Mesenchymal stem cell (in vitro differentiated cells and primary cell): ENCODE results near the gene ZBTB48.
A peak's percentile ranks its signal among the peaks of the same experiment; 100 is the strongest.
"Not testable (repeated sequence)": the region's sequence is repeated elsewhere in the genome, so short reads cannot be mapped to it uniquely, and the experiment has no call there.

Experiments used
- DNase-seq: peaks from one replicate; pipeline ENCODE4 v3.0.0-alpha.2; 2013
- H2AFZ ChIP-seq: one replicate; pipeline ENCODE4 v1.6.1; 2013; ENCODE audit warnings: low read depth, mild to moderate bottlenecking, control low read depth, inconsistent platforms, low read length, moderate library complexity
- H2AK5ac ChIP-seq: 2 replicates; pipeline ENCODE4 v1.6.1; 2013; ENCODE audit warnings: low read length, moderate library complexity, mild to moderate bottlenecking, inconsistent platforms; ENCODE audit not compliant: severe bottlenecking
- H2BK120ac ChIP-seq: one replicate; pipeline ENCODE4 v1.6.1; 2013; ENCODE audit warnings: low read depth, mild to moderate bottlenecking, inconsistent platforms, low read length, moderate library complexity
- H2BK12ac ChIP-seq, 2 experiments: one replicate each; pipeline ENCODE4 v1.6.1; 2013; ENCODE audit warnings: inconsistent platforms in 2 of 2, low read length in 2 of 2, mild to moderate bottlenecking in 2 of 2, moderate library complexity in 2 of 2, control low read depth in 1 of 2
- H2BK15ac ChIP-seq: one replicate; pipeline ENCODE4 v1.6.1; 2013; ENCODE audit warnings: mild to moderate bottlenecking, low read depth, inconsistent platforms; ENCODE audit not compliant: poor library complexity, severe bottlenecking
- H2BK5ac ChIP-seq: 2 replicates; pipeline ENCODE4 v1.6.1; 2013; ENCODE audit warnings: low read depth, mild to moderate bottlenecking, low read length, control low read depth, inconsistent platforms; ENCODE audit not compliant: poor library complexity, severe bottlenecking
- H3K14ac ChIP-seq, 2 experiments: one replicate each; pipeline ENCODE4 v1.6.1; 2013; ENCODE audit warnings: inconsistent platforms in 2 of 2, low read length in 2 of 2, control low read depth in 1 of 2, mild to moderate bottlenecking in 1 of 2, moderate library complexity in 1 of 2
- H3K18ac ChIP-seq, 2 experiments: one replicate each; pipeline ENCODE4 v1.6.1; 2013; ENCODE audit warnings: inconsistent platforms in 2 of 2, low read length in 2 of 2, control low read depth in 1 of 2, low read depth in 1 of 2, mild to moderate bottlenecking in 1 of 2
- H3K23ac ChIP-seq, 2 experiments: one replicate each; pipeline ENCODE4 v1.6.1; 2013; ENCODE audit warnings: inconsistent platforms in 2 of 2, low read length in 2 of 2, mild to moderate bottlenecking in 2 of 2, moderate library complexity in 2 of 2, control low read depth in 1 of 2
- H3K27ac ChIP-seq: 2 replicates; pipeline ENCODE4 v1.5.1; 2013; ENCODE audit warnings: mild to moderate bottlenecking, moderate library complexity, low read length, control low read depth, inconsistent platforms; ENCODE audit not compliant: poor library complexity, severe bottlenecking
- H3K27me3 ChIP-seq, 2 experiments: 2 replicates each; pipeline versions ENCODE4 v1.6.1 to v1.7.0; 2013; ENCODE audit warnings: low read length in 2 of 2, mild to moderate bottlenecking in 2 of 2, moderate library complexity in 2 of 2, control low read depth in 1 of 2, inconsistent platforms in 1 of 2; ENCODE audit not compliant: control insufficient read depth in 1 of 2, insufficient read depth in 1 of 2
- H3K36me3 ChIP-seq, 2 experiments: 2 replicates each; pipeline versions ENCODE4 v1.6.1 to v1.7.0; 2013; ENCODE audit warnings: low read length in 2 of 2, control low read depth in 1 of 2, inconsistent platforms in 1 of 2, low read depth in 1 of 2, mild to moderate bottlenecking in 1 of 2; ENCODE audit not compliant: insufficient read depth in 2 of 2, control insufficient read depth in 1 of 2
- H3K4ac ChIP-seq, 2 experiments: one replicate each; pipeline ENCODE4 v1.6.1; 2013; ENCODE audit warnings: inconsistent platforms in 2 of 2, low read length in 2 of 2, mild to moderate bottlenecking in 2 of 2, moderate library complexity in 2 of 2, control low read depth in 1 of 2, low read depth in 1 of 2
- H3K4me1 ChIP-seq: 2 replicates; pipeline ENCODE4 v1.6.1; 2013; ENCODE audit warnings: low read depth, low read length, control low read depth; ENCODE audit not compliant: control insufficient read depth, insufficient read depth
- H3K4me2 ChIP-seq: 2 replicates; pipeline ENCODE4 v1.6.1; 2013; ENCODE audit warnings: low read length, mild to moderate bottlenecking, inconsistent platforms; ENCODE audit not compliant: poor library complexity, severe bottlenecking
- H3K4me3 ChIP-seq, 2 experiments: 2 replicates each; pipeline versions ENCODE4 v1.5.1 to v1.7.0; 2013; ENCODE audit warnings: low read length in 2 of 2, mild to moderate bottlenecking in 2 of 2, control low read depth in 1 of 2, low read depth in 1 of 2; ENCODE audit not compliant: insufficient read depth in 1 of 2
- H3K79me1 ChIP-seq: replicated peaks from 2 replicates; pipeline ENCODE4 v1.6.1; 2013; ENCODE audit warnings: mild to moderate bottlenecking, control low read depth, low read length, inconsistent platforms; ENCODE audit not compliant: poor library complexity, severe bottlenecking
- H3K9ac ChIP-seq: 2 replicates; pipeline ENCODE4 v1.7.0; 2013; ENCODE audit warnings: mild to moderate bottlenecking, low read length, moderate library complexity
- H3K9me3 ChIP-seq: 2 replicates; pipeline ENCODE4 v1.7.0; 2013; ENCODE audit warnings: mild to moderate bottlenecking, low read length; ENCODE audit not compliant: control insufficient read depth
- H4K8ac ChIP-seq: one replicate; pipeline ENCODE4 v1.6.1; 2013; ENCODE audit warnings: inconsistent platforms, mild to moderate bottlenecking, low read length, moderate library complexity
- H4K91ac ChIP-seq: one replicate; pipeline ENCODE4 v1.6.1; 2013; ENCODE audit warnings: mild to moderate bottlenecking, low read length, inconsistent platforms
- WGBS: methylation state at CpG from one replicate; pipeline ENCODE4 v1.1.7; 2013; ENCODE audit warnings: mixed read lengths; 5-methylcytosine and 5-hydroxymethylcytosine counted together

Gene ZBTB48

GRCh38 chr1:6635161-6635909 is 55.5 kb downstream of the ZBTB48 start:
- no peak overlapping the region for H3K4me3 ChIP-seq
- no peak overlapping the region for H2BK12ac ChIP-seq
- H3K36me3 ChIP-seq = peaks cover 78 to 86% of the 10 kb centered on the region in 2 experiments
- no peak overlapping the region for H3K14ac ChIP-seq
- H3K4me2 ChIP-seq = no peak overlapping the region
- no peak for DNase-seq
- H3K27me3 ChIP-seq = no peaks in the 10 kb centered on the region
- no peak overlapping the region for H3K23ac ChIP-seq
- H3K27ac ChIP-seq = no peak overlapping the region
- H4K91ac ChIP-seq = no peak overlapping the region
- no peak overlapping the region for H2BK5ac ChIP-seq
- H4K8ac ChIP-seq = no peak overlapping the region
- H3K4me1 ChIP-seq = peaks cover 2% of the 10 kb centered on the region
- no peak overlapping the region for H2AFZ ChIP-seq
- 95% methylated on average over 19 of the region's 20 CpGs for WGBS
- no peak overlapping the region for H2BK120ac ChIP-seq
- H3K18ac ChIP-seq = no peak overlapping the region
- H2AK5ac ChIP-seq = no peak overlapping the region
- no peak overlapping the region for H3K4ac ChIP-seq
- peaks cover 5% of the 10 kb centered on the region for H3K79me1 ChIP-seq
- no peak overlapping the region for H2BK15ac ChIP-seq
- H3K9me3 ChIP-seq = no peaks in the 10 kb centered on the region
- H3K9ac ChIP-seq = no peak overlapping the region

- Histone ChIP-seq H3K18ac (no peak overlapping the region), H2BK15ac (no peak overlapping the region), H4K91ac (no peak overlapping the region), H2AK5ac (no peak overlapping the region), H2BK12ac (no peak overlapping the region), H3K23ac (no peak overlapping the region), H3K9me3 (no peaks in the 10 kb centered on the region), H3K79me1 (peaks cover 5% of the 10 kb centered on the region), H3K4me3 (no peak overlapping the region), H3K27me3 (no peaks in the 10 kb centered on the region), H3K27ac (no peak overlapping the region), H3K14ac (no peak overlapping the region), H3K36me3 (peaks cover 78 to 79% of the 10 kb centered on the region in 2 experiments), H3K9ac (no peak overlapping the region), H3K4me2 (no peak overlapping the region), H2BK120ac (no peak overlapping the region), H3K4me1 (peaks cover 2% of the 10 kb centered on the region), H2AFZ (no peak overlapping the region), H4K8ac (peak overlapping the region; percentile 62), H3K4ac (no peak overlapping the region), H2BK5ac (no peak overlapping the region)
- peak; percentile 7 for DNase-seq
- WGBS = 87% methylated on average over 16 of the region's 16 CpGs
These were observed 56.3 kb downstream of the ZBTB48 start for GRCh38 chr1:6635910-6636760.

GRCh38 chr1:6636778-6637177 is 57.0 kb downstream of the ZBTB48 start:
- WGBS = 94% methylated on average over 6 of the region's 6 CpGs
- H2BK15ac ChIP-seq, H3K27me3 ChIP-seq, H3K9me3 ChIP-seq, H2BK5ac ChIP-seq, H2BK12ac ChIP-seq, H2AFZ ChIP-seq, H2BK120ac ChIP-seq, H3K4me2 ChIP-seq, H3K23ac ChIP-seq, H3K14ac ChIP-seq, H3K79me1 ChIP-seq, H4K91ac ChIP-seq, H3K4ac ChIP-seq, H3K9ac ChIP-seq, H2AK5ac ChIP-seq, DNase-seq, H3K4me3 ChIP-seq, H3K27ac ChIP-seq, H3K18ac ChIP-seq, H3K4me1 ChIP-seq, H4K8ac ChIP-seq: not testable (repeated sequence)
- H3K36me3 ChIP-seq = peaks cover 79 to 81% of the 10 kb centered on the region in 2 experiments

GRCh38 chr1:6637770-6638169 is 58.0 kb downstream of the ZBTB48 start:
- H2BK120ac ChIP-seq = no peak overlapping the region
- no peak overlapping the region for H3K14ac ChIP-seq
- H4K91ac ChIP-seq = no peak overlapping the region
- no peak overlapping the region for H2AFZ ChIP-seq
- H2BK12ac ChIP-seq = no peak overlapping the region
- no peak for DNase-seq
- H2AK5ac ChIP-seq = no peak overlapping the region
- no peak overlapping the region for H3K23ac ChIP-seq
- no peaks in the 10 kb centered on the region for H3K27me3 ChIP-seq
- no peak overlapping the region for H2BK5ac ChIP-seq
- H3K4ac ChIP-seq = no peak overlapping the region
- WGBS = 99% methylated on average over 9 of the region's 9 CpGs
- H3K9ac ChIP-seq = peak overlapping the region; percentile 55
- peaks cover 80 to 82% of the 10 kb centered on the region in 2 experiments for H3K36me3 ChIP-seq
- peaks cover 1% of the 10 kb centered on the region for H3K79me1 ChIP-seq
- no peak overlapping the region for H2BK15ac ChIP-seq
- no peak overlapping the region for H3K18ac ChIP-seq
- H3K4me2 ChIP-seq = no peak overlapping the region
- H3K9me3 ChIP-seq = no peaks in the 10 kb centered on the region
- no peak overlapping the region for H4K8ac ChIP-seq
- H3K4me1 ChIP-seq = peaks cover 2% of the 10 kb centered on the region
- H3K27ac ChIP-seq = no peak overlapping the region
- peak overlapping the region in 1 of 2 experiments; percentile 39 for H3K4me3 ChIP-seq
